IMR-90 (cell line): ENCODE measurements around the gene BTAF1. TPM values are rescaled to one million over a fixed set of nuclear protein-coding genes. Genes with fewer than 3 reads are reported as not detected.

ENCODE experiments used
- ATAC-seq: fragments of 200-7000 bp; cut with Tn5 transposase; 2 replicates; pipeline ENCODE4 v1.9.1; 2020; ENCODE audit warnings: low read depth, mild to moderate bottlenecking, moderate library complexity
- BruUV-seq: library from RNA; stranded (reverse); fragments of 400-500 nt; replicated peaks from 2 replicates; lab custom pipeline; 2021; lab: Mats Ljungman, UMichigan
- CTCF ChIA-PET: fragments of 300-600 bp; formaldehyde crosslinking; extraction: SDS; loops from one replicate; lab custom pipeline; 2021; ENCODE audit warnings: antibody characterized with exemption; lab: Yijun Ruan, JAX
- POLR2A ChIA-PET: fragments of 300-600 bp; sonication (Branson Sonifier 250); formaldehyde crosslinking; loops from one replicate; lab custom pipeline; 2022; ENCODE audit warnings: antibody characterized with exemption; ENCODE audit not compliant: unreplicated experiment; lab: Charles Lee
- DNase-seq: peaks from one replicate; pipeline ENCODE4 v3.0.0; 2013
- H2AFZ ChIP-seq: replicated peaks from 2 replicates; pipeline ENCODE3; 2013; ENCODE audit warnings: low read length, mild to moderate bottlenecking; ENCODE audit not compliant: poor library complexity
- H2AK5ac ChIP-seq: 2 replicates; pipeline ENCODE4 v1.6.1; 2013; ENCODE audit warnings: low read depth, low read length, inconsistent platforms
- H2AK9ac ChIP-seq: replicated peaks from 2 replicates; pipeline ENCODE3; 2013; ENCODE audit warnings: mild to moderate bottlenecking, low read depth, low read length, moderate library complexity; ENCODE audit not compliant: poor library complexity
- H2BK120ac ChIP-seq: 2 replicates; pipeline ENCODE4 v1.6.1; 2013; ENCODE audit warnings: low read depth, low read length, inconsistent platforms
- H2BK15ac ChIP-seq: 3 replicates; pipeline ENCODE4 v1.6.1; 2013; ENCODE audit warnings: low read depth, low read length, inconsistent platforms
- H2BK20ac ChIP-seq: 2 replicates; pipeline ENCODE4 v1.6.1; 2013; ENCODE audit warnings: low read depth, mild to moderate bottlenecking, inconsistent platforms, low read length, moderate library complexity
- H2BK5ac ChIP-seq: 2 replicates; pipeline ENCODE4 v1.6.1; 2013; ENCODE audit warnings: mild to moderate bottlenecking, low read depth, low read length, inconsistent platforms; ENCODE audit not compliant: poor library complexity, severe bottlenecking
- H3K14ac ChIP-seq: replicated peaks from 2 replicates; pipeline ENCODE4 v1.6.1; 2013; ENCODE audit warnings: low read depth, low read length, inconsistent platforms
- H3K18ac ChIP-seq: 2 replicates; pipeline ENCODE4 v1.6.1; 2013; ENCODE audit warnings: low read depth, low read length, control low read depth
- H3K23ac ChIP-seq: 2 replicates; pipeline ENCODE4 v1.6.1; 2013; ENCODE audit warnings: low read depth, low read length, inconsistent platforms
- H3K27ac ChIP-seq: 2 replicates; pipeline ENCODE4 v1.5.1; 2013; ENCODE audit warnings: mild to moderate bottlenecking, control low read depth, low read length; ENCODE audit not compliant: insufficient read depth
- H3K27me3 ChIP-seq: 2 replicates; pipeline ENCODE4 v1.6.1; 2013; ENCODE audit warnings: low read length; ENCODE audit not compliant: control insufficient read depth, insufficient read depth
- H3K36me3 ChIP-seq: 2 replicates; pipeline ENCODE4 v1.6.1; 2013; ENCODE audit warnings: low read length, mixed read lengths; ENCODE audit not compliant: control insufficient read depth, insufficient read depth
- H3K4ac ChIP-seq: 2 replicates; pipeline ENCODE4 v1.6.1; 2013; ENCODE audit warnings: low read depth, low read length, inconsistent platforms
- H3K4me1 ChIP-seq: 2 replicates; pipeline ENCODE4 v1.6.1; 2013; ENCODE audit warnings: low read length, mixed read lengths; ENCODE audit not compliant: control insufficient read depth, insufficient read depth
- H3K4me2 ChIP-seq: 2 replicates; pipeline ENCODE4 v1.6.1; 2013; ENCODE audit warnings: low read depth, mild to moderate bottlenecking, control low read depth, low read length, moderate library complexity
- H3K4me3 ChIP-seq: 2 replicates; pipeline ENCODE4 v1.5.1; 2013; ENCODE audit warnings: low read depth, mild to moderate bottlenecking, control low read depth, low read length, moderate library complexity; ENCODE audit not compliant: insufficient read depth
- H3K56ac ChIP-seq: 2 replicates; pipeline ENCODE4 v1.6.1; 2013; ENCODE audit warnings: low read length, inconsistent platforms; ENCODE audit not compliant: insufficient read depth; ENCODE audit errors: extremely low read depth
- H3K79me1 ChIP-seq, 2 experiments: 2 replicates each; pipeline ENCODE4 v1.6.1; 2013; ENCODE audit warnings: low read length in 2 of 2, inconsistent platforms in 1 of 2, low read depth in 1 of 2
- H3K9ac ChIP-seq: 2 replicates; pipeline ENCODE4 v1.6.1; 2013; ENCODE audit warnings: low read depth, low read length, control low read depth
- H3K9me1 ChIP-seq: 2 replicates; pipeline ENCODE4 v1.6.1; 2013; ENCODE audit warnings: low read length, inconsistent platforms; ENCODE audit not compliant: insufficient read depth
- H3K9me3 ChIP-seq: 2 replicates; pipeline ENCODE4 v1.6.1; 2013; ENCODE audit warnings: low read length; ENCODE audit not compliant: control insufficient read depth, insufficient read depth
- H4K20me1 ChIP-seq: 2 replicates; pipeline ENCODE4 v1.6.1; 2013; ENCODE audit warnings: low read length, inconsistent platforms; ENCODE audit not compliant: insufficient read depth
- H4K5ac ChIP-seq: 2 replicates; pipeline ENCODE4 v1.6.1; 2013; ENCODE audit warnings: mild to moderate bottlenecking, low read depth, low read length, control low read depth
- H4K8ac ChIP-seq, 2 experiments: 2 replicates each; pipeline ENCODE4 v1.6.1; 2013; ENCODE audit warnings: low read depth in 2 of 2, low read length in 2 of 2, control low read depth in 1 of 2, inconsistent platforms in 1 of 2
- H4K91ac ChIP-seq: 2 replicates; pipeline ENCODE4 v1.6.1; 2013; ENCODE audit warnings: low read depth, low read length, inconsistent platforms; ENCODE audit not compliant: insufficient read depth
- FOS ChIP-seq: fragments of 150-350 bp; IDR thresholded peaks from 2 replicates; pipeline ENCODE4 v1.6.1; 2016; ENCODE audit warnings: low read depth, low read length
- MAFK ChIP-seq: IDR thresholded peaks from 2 replicates; pipeline ENCODE4 v1.6.1; 2012; ENCODE audit warnings: low read depth, low read length, improper control_type of control experiment
- MXI1 ChIP-seq: IDR thresholded peaks from 2 replicates; pipeline ENCODE4 v1.6.1; 2012; ENCODE audit warnings: low read depth, mild to moderate bottlenecking, low read length, moderate library complexity, borderline replicate concordance
- POLR2A ChIP-seq: IDR thresholded peaks from 2 replicates; pipeline ENCODE4 v1.6.1; 2012; ENCODE audit warnings: mild to moderate bottlenecking, low read depth, low read length
- WGBS, 2 experiments: methylation state at CpG; one replicate each; pipeline versions ENCODE4 v1.1.5 to v1.1.7; 2013; ENCODE audit warnings: missing lambda C conversion rate in 2 of 2; ENCODE audit not compliant: insufficient read length in 1 of 2; ENCODE audit errors: extremely low coverage in 2 of 2; 5-methylcytosine and 5-hydroxymethylcytosine counted together
- dilution Hi-C: fragments of 300-500 bp; cut with HindIII; formaldehyde crosslinking; loops from one replicate; pipeline ENCODE4 v1.14.3; 2018; ENCODE audit warnings: low sequenced_read_pairs; ENCODE audit not compliant: unreplicated experiment
- in situ Hi-C: fragments of 300-500 bp; cut with MboI; formaldehyde crosslinking; loops from 3 replicates; pipeline ENCODE4 v1.14.3; 2019; ENCODE audit warnings: low sequenced_read_pairs, inconsistent platforms, mixed read lengths
- intact Hi-C: fragments of 100-400 bp; cut with micrococcal nuclease; formaldehyde crosslinking; loops from 2 replicates; pipeline ENCODE4 v1.10.0; 2022
- polyA plus RNA-seq, 3 experiments: library from polyadenylated mRNA; depleted of rRNA; stranded (reverse); fragments of >200 nt; gene quantifications; 2 replicates each; pipeline ENCODE4 v1.2.3, GENCODE V29; 2012; ENCODE audit warnings: low replicate concordance in 1 of 3
- total RNA-seq: library from RNA; depleted of rRNA; stranded (reverse); fragments of >200 nt; gene quantifications from 2 replicates; pipeline ENCODE4 v1.2.3, GENCODE V29; 2012
- TF ChIP-seq, protein P1 (sequence below): fragments of 150-350 bp; IDR thresholded peaks from 2 replicates; pipeline ENCODE4 v1.6.1; 2017; ENCODE audit warnings: mild to moderate bottlenecking, antibody characterized with exemption, low read length, low read depth
- TF ChIP-seq, protein P2 (sequence below): conservative IDR thresholded peaks from 2 replicates; pipeline ENCODE4 v1.5.1; 2012; ENCODE audit warnings: mild to moderate bottlenecking, low read depth, low read length, improper control_type of control experiment

BTAF1 gene
- total and polyA plus RNA-seq, 2 of the 4 experiments (the other 2 are of a cell fraction) = 15.0 to 42.3 TPM

DNA sequence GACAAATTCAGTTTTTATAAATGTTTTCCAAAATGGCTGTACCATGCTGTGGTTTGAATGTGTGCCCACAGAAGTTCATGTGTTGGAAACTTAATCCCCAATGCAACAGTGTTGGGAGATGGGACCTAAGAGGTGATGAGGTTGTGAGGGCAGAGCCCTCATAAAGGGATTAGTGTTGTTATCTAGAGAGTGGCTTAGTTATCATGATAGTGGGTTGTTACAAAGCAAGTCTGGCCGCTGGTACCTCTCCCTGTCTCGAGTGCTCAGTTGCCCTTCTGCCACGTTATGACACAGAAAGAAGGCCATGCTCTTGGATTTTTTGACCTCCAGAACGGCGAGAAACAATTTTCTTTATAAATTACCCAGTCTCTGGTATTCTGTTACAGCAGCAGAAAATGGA is 119.0 kb downstream of the BTAF1 start:
- Histone ChIP-seq H4K8ac (no peak overlapping the region), H3K4me1 (no peaks in the 10 kb centered on the region), H3K4me3 (no peak overlapping the region), H2BK120ac (no peak overlapping the region), H3K27ac (no peak overlapping the region), H3K56ac (no peak overlapping the region), H4K91ac (no peak overlapping the region), H3K79me1 (no peaks in the 10 kb centered on the region), H3K18ac (no peak overlapping the region), H3K23ac (no peak overlapping the region), H2BK15ac (no peak overlapping the region), H4K20me1 (no peaks in the 10 kb centered on the region), H2AK9ac (no peak overlapping the region), H3K9me3 (no peaks in the 10 kb centered on the region), H3K4ac (no peak overlapping the region), H3K14ac (no peak overlapping the region), H3K36me3 (no peaks in the 10 kb centered on the region), H2AK5ac (no peak overlapping the region), H4K5ac (no peak overlapping the region), H2AFZ (no peak overlapping the region), H3K9me1 (no peaks in the 10 kb centered on the region), H3K4me2 (no peak overlapping the region), H3K9ac (no peak overlapping the region), H3K27me3 (no peaks in the 10 kb centered on the region), H2BK20ac (no peak overlapping the region), H2BK5ac (no peak overlapping the region)
- intact Hi-C loops (no loop called here), in situ Hi-C loops (no loop called here), dilution Hi-C loops (no loop called here)
- ATAC-seq = no peak
- CTCF ChIA-PET = no interaction called here
- TF ChIP-seq MXI1 = no peak
- TF ChIP-seq, protein P1, sequence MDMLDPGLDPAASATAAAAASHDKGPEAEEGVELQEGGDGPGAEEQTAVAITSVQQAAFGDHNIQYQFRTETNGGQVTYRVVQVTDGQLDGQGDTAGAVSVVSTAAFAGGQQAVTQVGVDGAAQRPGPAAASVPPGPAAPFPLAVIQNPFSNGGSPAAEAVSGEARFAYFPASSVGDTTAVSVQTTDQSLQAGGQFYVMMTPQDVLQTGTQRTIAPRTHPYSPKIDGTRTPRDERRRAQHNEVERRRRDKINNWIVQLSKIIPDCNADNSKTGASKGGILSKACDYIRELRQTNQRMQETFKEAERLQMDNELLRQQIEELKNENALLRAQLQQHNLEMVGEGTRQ = no peak
- TF ChIP-seq POLR2A = no peak
- no peak for TF ChIP-seq FOS
- TF ChIP-seq, protein P2, sequence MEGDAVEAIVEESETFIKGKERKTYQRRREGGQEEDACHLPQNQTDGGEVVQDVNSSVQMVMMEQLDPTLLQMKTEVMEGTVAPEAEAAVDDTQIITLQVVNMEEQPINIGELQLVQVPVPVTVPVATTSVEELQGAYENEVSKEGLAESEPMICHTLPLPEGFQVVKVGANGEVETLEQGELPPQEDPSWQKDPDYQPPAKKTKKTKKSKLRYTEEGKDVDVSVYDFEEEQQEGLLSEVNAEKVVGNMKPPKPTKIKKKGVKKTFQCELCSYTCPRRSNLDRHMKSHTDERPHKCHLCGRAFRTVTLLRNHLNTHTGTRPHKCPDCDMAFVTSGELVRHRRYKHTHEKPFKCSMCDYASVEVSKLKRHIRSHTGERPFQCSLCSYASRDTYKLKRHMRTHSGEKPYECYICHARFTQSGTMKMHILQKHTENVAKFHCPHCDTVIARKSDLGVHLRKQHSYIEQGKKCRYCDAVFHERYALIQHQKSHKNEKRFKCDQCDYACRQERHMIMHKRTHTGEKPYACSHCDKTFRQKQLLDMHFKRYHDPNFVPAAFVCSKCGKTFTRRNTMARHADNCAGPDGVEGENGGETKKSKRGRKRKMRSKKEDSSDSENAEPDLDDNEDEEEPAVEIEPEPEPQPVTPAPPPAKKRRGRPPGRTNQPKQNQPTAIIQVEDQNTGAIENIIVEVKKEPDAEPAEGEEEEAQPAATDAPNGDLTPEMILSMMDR = no peak
- TF ChIP-seq MAFK = no peak
- POLR2A ChIA-PET = no interaction called here
- BruUV-seq = no TSS peak
- DNase-seq = no peak
- no CpG with 5 or more reads among the region's 5 CpGs for WGBS, 2 experiments
